HG03432 (cell line): Measurements from ENCODE around the gene LRP10.

Experiments
- ATAC-seq: cut with Tn5 transposase; IDR thresholded peaks from one replicate; pipeline ENCODE4 v1.9.1; 2021; ENCODE audit warnings: mild to moderate bottlenecking, moderate library complexity; ENCODE audit not compliant: unreplicated experiment

LRP10 gene

GRCh38 chr14:22871224-22872032 lies at the start of gene LRP10:
Gene LRP10 (plus strand): TSS chr14:22871740. CDS start chr14:22872304, 564 bp downstream.
- ATAC-seq, result peak; percentile 84

- ATAC-seq, result no peak
Observed at GRCh38 chr14:22822016-22822570, 49.4 kb upstream of the LRP10 start.

GRCh38 chr14:22822571-22823098 lies 48.9 kb upstream of the LRP10 start:
- peak; percentile 58 for ATAC-seq

- no peak for ATAC-seq
Observed at GRCh38 chr14:22824711-22825359, 46.7 kb upstream of the LRP10 start.

- peak; percentile 12 for ATAC-seq
Observed at GRCh38 chr14:22829076-22829660, 42.4 kb upstream of the LRP10 start.

- peak; percentile 80 for ATAC-seq
Observed at GRCh38 chr14:22829661-22830442, 41.7 kb upstream of the LRP10 start, which contains the start of gene MRPL52. Gene MRPL52 (plus strand): TSS chr14:22829887. CDS start chr14:22829913, 26 bp downstream.

- peak; percentile 5 for ATAC-seq
Observed at GRCh38 chr14:22830443-22831010, 41.0 kb upstream of the LRP10 start.

GRCh38 chr14:22835505-22835904 lies 36.0 kb upstream of the LRP10 start:
- no peak for ATAC-seq

- ATAC-seq, result no peak
Observed at GRCh38 chr14:22836301-22837113, 35.0 kb upstream of the LRP10 start, which contains the start of gene MMP14. Gene MMP14 (plus strand): TSS chr14:22836585. CDS start chr14:22836818, 233 bp downstream.

- no peak for ATAC-seq
Observed at GRCh38 chr14:22837114-22837749, 34.3 kb upstream of the LRP10 start.

- no peak for ATAC-seq
Observed at GRCh38 chr14:22837750-22838538, 33.6 kb upstream of the LRP10 start.

GRCh38 chr14:22838631-22839041 lies 32.9 kb upstream of the LRP10 start:
- no peak for ATAC-seq

GRCh38 chr14:22839159-22839779 lies 32.3 kb upstream of the LRP10 start:
- ATAC-seq, result no peak

GRCh38 chr14:22841311-22841710 lies 30.2 kb upstream of the LRP10 start:
- no peak for ATAC-seq

- ATAC-seq, result no peak
Observed at GRCh38 chr14:22841769-22842168, 29.8 kb upstream of the LRP10 start.

- no peak for ATAC-seq
Observed at GRCh38 chr14:22842211-22843122, 29.1 kb upstream of the LRP10 start.
